Endothelial cell of umbilical vein (primary cell): ENCODE data around the gene RAB40B. TPM values are rescaled to one million over a fixed set of nuclear protein-coding genes. Genes with fewer than 3 reads are reported as not detected.

Source experiments
- BruUV-seq: library from RNA; stranded (reverse); fragments of 400-500 nt; replicated peaks from 2 replicates; lab custom pipeline; 2021; lab: Mats Ljungman, UMichigan
- CTCF ChIA-PET: fragments of 300-600, 350-600 bp; sonication (Branson Sonifier 250); formaldehyde crosslinking; loops from one replicate; lab custom pipeline; 2021; ENCODE audit warnings: antibody characterized with exemption, inconsistent platforms; lab: Charles Lee
- POLR2A ChIA-PET: fragments of 300-600, 350-600 bp; sonication (Branson Sonifier 250); formaldehyde crosslinking; loops from one replicate; lab custom pipeline; 2021; ENCODE audit warnings: antibody characterized with exemption, inconsistent platforms; lab: Charles Lee
- DNase-seq: peaks from one replicate; pipeline ENCODE4 v3.0.0-alpha.2; 2011; ENCODE audit warnings: low read depth, low spot score
- FAIRE-seq: peaks from 2 replicates; lab custom pipeline; 2011; peaks lifted over from hg19 to GRCh38; lab: Jason Lieb, UNC
- H2AFZ ChIP-seq: 2 replicates; pipeline ENCODE4 v1.6.0; 2012; ENCODE audit warnings: low read depth, low read length, control low read depth, inconsistent platforms
- H3K27ac ChIP-seq: 2 replicates; pipeline ENCODE4 v1.5.1; 2011; ENCODE audit warnings: low read depth, mild to moderate bottlenecking, control low read depth, low read length, moderate library complexity; ENCODE audit not compliant: insufficient read depth
- H3K27me3 ChIP-seq, 2 experiments: 2 replicates each; pipeline versions ENCODE4 v1.6.0 to v1.6.1; 2011; ENCODE audit warnings: low read length in 2 of 2, mixed read lengths in 1 of 2; ENCODE audit not compliant: control insufficient read depth in 2 of 2, insufficient read depth in 2 of 2
- H3K36me3 ChIP-seq, 2 experiments: 2 replicates in 1 of 2; 3 replicates in 1 of 2; pipeline ENCODE4 v1.5.1; 2011; ENCODE audit warnings: low read length in 2 of 2, mild to moderate bottlenecking in 1 of 2, moderate library complexity in 1 of 2; ENCODE audit not compliant: control insufficient read depth in 2 of 2, insufficient read depth in 2 of 2; ENCODE audit errors: extremely low read depth in 1 of 2
- H3K4me1 ChIP-seq: 3 replicates; pipeline ENCODE4 v1.5.1; 2011; ENCODE audit warnings: mild to moderate bottlenecking, low read length; ENCODE audit not compliant: control insufficient read depth, insufficient read depth; ENCODE audit errors: extremely low read depth
- H3K4me2 ChIP-seq: 2 replicates; pipeline ENCODE4 v1.6.1; 2011; ENCODE audit warnings: low read length, control low read depth, mixed read lengths; ENCODE audit not compliant: insufficient read depth
- H3K4me3 ChIP-seq, 3 experiments: fragments of 200-600 bp in 1 of 3; sonication (generic), shearing (Covaris generic) in 1 of 3; replicated peaks in 1 of 3; 2 replicates each; pipeline ENCODE4 v1.5.1; 2011 to 2016; ENCODE audit warnings: control low read depth in 3 of 3, low read length in 3 of 3, mild to moderate bottlenecking in 2 of 3, inconsistent platforms in 1 of 3, low read depth in 1 of 3, moderate library complexity in 1 of 3; ENCODE audit not compliant: insufficient read depth in 1 of 3
- H3K79me2 ChIP-seq: 2 replicates; pipeline ENCODE4 v1.6.0; 2012; ENCODE audit warnings: low read length, inconsistent platforms; ENCODE audit not compliant: control insufficient read depth, insufficient read depth
- H3K9ac ChIP-seq: replicated peaks from 2 replicates; pipeline ENCODE3; 2011; ENCODE audit warnings: low read length, control low read depth; ENCODE audit not compliant: insufficient read depth; ENCODE audit errors: extremely low read depth
- H3K9me1 ChIP-seq: replicated peaks from 3 replicates; pipeline ENCODE4 v1.6.0; 2011; ENCODE audit warnings: mild to moderate bottlenecking, low read length; ENCODE audit not compliant: control insufficient read depth, insufficient read depth; ENCODE audit errors: extremely low read depth
- H3K9me3 ChIP-seq: replicated peaks from 2 replicates; pipeline ENCODE4 v1.5.1; 2012; ENCODE audit warnings: low read length, inconsistent platforms; ENCODE audit not compliant: control insufficient read depth, insufficient read depth
- H4K20me1 ChIP-seq: replicated peaks from 2 replicates; pipeline ENCODE3; 2011; ENCODE audit warnings: mild to moderate bottlenecking, low read length; ENCODE audit not compliant: control insufficient read depth, insufficient read depth; ENCODE audit errors: extremely low read depth
- CTCF ChIP-seq, 2 donors: IDR thresholded peaks; 1 replicate in 1 of 2; 2 replicates in 1 of 2; pipeline ENCODE4 v1.5.1; 2011; ENCODE audit warnings: low read length in 2 of 2, mild to moderate bottlenecking in 2 of 2, moderate library complexity in 2 of 2, control low read depth in 1 of 2, inconsistent platforms in 1 of 2, low read depth in 1 of 2; ENCODE audit not compliant: insufficient read depth in 1 of 2; ENCODE audit errors: extremely low read depth in 1 of 2
- EZH2 ChIP-seq: IDR thresholded peaks from 2 replicates; pipeline ENCODE4 v1.6.1; 2012; ENCODE audit warnings: borderline replicate concordance, low read depth, mild to moderate bottlenecking, moderate library complexity, low read length, inconsistent platforms; ENCODE audit not compliant: severe bottlenecking
- MAX ChIP-seq: IDR thresholded peaks from 2 replicates; pipeline ENCODE4 v1.6.1; 2011; ENCODE audit not compliant: insufficient read depth, insufficient read length
- MYC ChIP-seq: IDR thresholded peaks from one replicate; pipeline ENCODE4 v1.6.1; 2011; ENCODE audit warnings: mild to moderate bottlenecking, low read depth, low read length
- POLR2A ChIP-seq: IDR thresholded peaks from 2 replicates; pipeline ENCODE4 v1.6.1; 2012; ENCODE audit warnings: low read depth, mild to moderate bottlenecking, control low read depth, low read length
- dilution Hi-C: fragments of 300-500 bp; cut with MboI; formaldehyde crosslinking; loops from one replicate; pipeline ENCODE4 v1.15.0; 2019; ENCODE audit warnings: low sequenced_read_pairs; ENCODE audit not compliant: extremely low pct_ligation_motif_present
- intact Hi-C: fragments of 100-400 bp; cut with micrococcal nuclease; formaldehyde crosslinking; loops from one replicate; pipeline ENCODE4 v1.10.0; 2022
- polyA plus RNA-seq, 4 experiments: library from polyadenylated mRNA; depleted of rRNA in 3 of 4; stranded (reverse) in 3 of 4; unstranded in 1 of 4; fragments of >200 nt; gene quantifications; 2 replicates each; pipeline versions ENCODE4 v1.2.1 to v1.2.3, GENCODE V29; 2011 to 2012; ENCODE audit warnings: missing spikeins in 1 of 4
- total RNA-seq: library from RNA; stranded (reverse); gene quantifications from 2 replicates; pipeline ENCODE4 v1.2.3, GENCODE V29; 2021

Gene RAB40B
- total and polyA plus RNA-seq, 2 donors (not counting 3 experiments of a cell fraction or from before 2014, with no cell fraction given), result 5.5 to 9.3 TPM

- CTCF ChIA-PET, result no interaction called here
- Histone ChIP-seq H3K27ac (no peak overlapping the region), H2AFZ (no peak overlapping the region), H3K36me3 (no peaks in the 10 kb centered on the region), H3K4me1 (no peaks in the 10 kb centered on the region), H3K9me3 (no peaks in the 10 kb centered on the region), H3K4me3 (no peak overlapping the region), H3K9ac (no peak overlapping the region), H4K20me1 (no peaks in the 10 kb centered on the region), H3K27me3 (no peaks in the 10 kb centered on the region), H3K4me2 (no peak overlapping the region), H3K9me1 (no peaks in the 10 kb centered on the region), H3K79me2 (no peaks in the 10 kb centered on the region)
- FAIRE-seq (no peak), DNase-seq (no peak)
- POLR2A ChIA-PET, result no interaction called here
- TF ChIP-seq MAX (no peak), CTCF (IDR thresholded peaks at IDR 0.05; ENCODE audit: extremely low read depth in 1 of 2, insufficient read depth in 1 of 2, low read depth in 1 of 2, low read length in 2 of 2) (no peak), EZH2 (no peak), MYC (no peak), POLR2A (no peak)
- dilution Hi-C loops (no loop called here), intact Hi-C loops (no loop called here)
- no TSS peak for BruUV-seq
Observed at GRCh38 chr17:82664276-82664575, 34.3 kb downstream of the RAB40B start.
